Stimulated activated CD4-positive, alpha-beta T cell treated with anti-CD3 and anti-CD28 coated beads, TNF-alpha, amount 100 ng/mL, for 4 hours (primary cell): ENCODE measurements around the gene ATP2B2.

ENCODE experiments used
- DNase-seq, 3 experiments: peaks; one replicate each; pipeline ENCODE4 v3.0.0-alpha.2; 2020; ENCODE audit warnings: low read depth in 3 of 3

The ATP2B2 gene

GRCh38 chr3:10529809-10530208, 24.4 kb upstream of the ATP2B2 start:
- DNase-seq = no peak

- no peak for DNase-seq
These were observed 22.7 kb upstream of the ATP2B2 start for GRCh38 chr3:10528046-10528445.

GRCh38 chr3:10527295-10528001, 22.1 kb upstream of the ATP2B2 start:
- no peak for DNase-seq

- no peak for DNase-seq
These were observed 21.0 kb upstream of the ATP2B2 start for GRCh38 chr3:10526366-10526765.

- no peak for DNase-seq
These were observed 19.5 kb upstream of the ATP2B2 start for GRCh38 chr3:10524799-10525301.

- no peak for DNase-seq
These were observed 18.9 kb upstream of the ATP2B2 start for GRCh38 chr3:10524270-10524669.

- no peak for DNase-seq
These were observed 18.2 kb upstream of the ATP2B2 start for GRCh38 chr3:10523561-10523960.

GRCh38 chr3:10522646-10523303, 17.4 kb upstream of the ATP2B2 start:
- no peak for DNase-seq

- no peak for DNase-seq
These were observed 16.5 kb upstream of the ATP2B2 start for GRCh38 chr3:10521772-10522441.

GRCh38 chr3:10520072-10520471, 14.7 kb upstream of the ATP2B2 start:
- DNase-seq = no peak

GRCh38 chr3:10519236-10519635, 13.8 kb upstream of the ATP2B2 start:
- no peak for DNase-seq

- DNase-seq = no peak
These were observed 13.2 kb upstream of the ATP2B2 start for GRCh38 chr3:10518506-10519150.

GRCh38 chr3:10517627-10518026, 12.2 kb upstream of the ATP2B2 start:
- no peak for DNase-seq

- DNase-seq = no peak
These were observed 11.4 kb upstream of the ATP2B2 start for GRCh38 chr3:10516544-10517452.

- no peak for DNase-seq
These were observed 10.6 kb upstream of the ATP2B2 start for GRCh38 chr3:10515884-10516495.

- no peak for DNase-seq
These were observed 10.0 kb upstream of the ATP2B2 start for GRCh38 chr3:10515396-10515795.

- no peak for DNase-seq
These were observed 9.2 kb upstream of the ATP2B2 start for GRCh38 chr3:10514407-10515069.

- no peak for DNase-seq
These were observed 7.9 kb upstream of the ATP2B2 start for GRCh38 chr3:10513306-10513705.

- no peak for DNase-seq
These were observed 7.3 kb upstream of the ATP2B2 start for GRCh38 chr3:10512687-10513086.

GRCh38 chr3:10511809-10512494, 6.6 kb upstream of the ATP2B2 start:
- DNase-seq = no peak
